GM12865 (cell line): ENCODE measurements around the gene PRKN.

Source experiments
- DNase-seq: peaks from one replicate; pipeline ENCODE4 v3.0.0; 2010; ENCODE audit warnings: low read depth
- H3K4me3 ChIP-seq: 2 replicates; pipeline ENCODE4 v1.5.1; 2011; ENCODE audit warnings: mild to moderate bottlenecking, low read depth, low read length, control low read depth
- TF ChIP-seq, protein P1 (sequence below): IDR thresholded peaks from 2 replicates; pipeline ENCODE4 v1.5.1; 2011; ENCODE audit warnings: low read length, control low read depth, low read depth, inconsistent platforms; ENCODE audit not compliant: insufficient read depth; ENCODE audit errors: missing control alignments

PRKN gene

DNA sequence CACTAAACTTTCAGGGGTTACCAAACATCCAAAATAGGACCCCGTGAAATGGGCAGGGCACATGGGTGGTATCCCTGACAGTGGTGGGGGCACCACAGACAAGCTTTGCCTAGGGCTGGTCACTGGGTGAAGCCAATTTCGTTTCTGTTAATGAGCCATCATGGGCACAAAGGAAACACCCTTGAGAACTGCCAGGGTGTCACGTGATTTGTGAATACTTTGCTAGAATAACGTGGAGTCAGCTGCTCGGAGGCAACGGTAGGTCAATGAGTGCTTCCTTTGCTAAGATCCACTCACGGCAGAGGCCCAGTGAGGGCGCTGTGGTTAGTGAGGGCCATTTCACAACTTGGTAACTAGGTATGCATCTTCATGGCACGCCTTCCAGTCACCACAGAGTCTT lies 1366.0 kb downstream of the PRKN start:
- TF ChIP-seq, protein P1, sequence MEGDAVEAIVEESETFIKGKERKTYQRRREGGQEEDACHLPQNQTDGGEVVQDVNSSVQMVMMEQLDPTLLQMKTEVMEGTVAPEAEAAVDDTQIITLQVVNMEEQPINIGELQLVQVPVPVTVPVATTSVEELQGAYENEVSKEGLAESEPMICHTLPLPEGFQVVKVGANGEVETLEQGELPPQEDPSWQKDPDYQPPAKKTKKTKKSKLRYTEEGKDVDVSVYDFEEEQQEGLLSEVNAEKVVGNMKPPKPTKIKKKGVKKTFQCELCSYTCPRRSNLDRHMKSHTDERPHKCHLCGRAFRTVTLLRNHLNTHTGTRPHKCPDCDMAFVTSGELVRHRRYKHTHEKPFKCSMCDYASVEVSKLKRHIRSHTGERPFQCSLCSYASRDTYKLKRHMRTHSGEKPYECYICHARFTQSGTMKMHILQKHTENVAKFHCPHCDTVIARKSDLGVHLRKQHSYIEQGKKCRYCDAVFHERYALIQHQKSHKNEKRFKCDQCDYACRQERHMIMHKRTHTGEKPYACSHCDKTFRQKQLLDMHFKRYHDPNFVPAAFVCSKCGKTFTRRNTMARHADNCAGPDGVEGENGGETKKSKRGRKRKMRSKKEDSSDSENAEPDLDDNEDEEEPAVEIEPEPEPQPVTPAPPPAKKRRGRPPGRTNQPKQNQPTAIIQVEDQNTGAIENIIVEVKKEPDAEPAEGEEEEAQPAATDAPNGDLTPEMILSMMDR = no peak
- no peak for DNase-seq
- no peak overlapping the region for H3K4me3 ChIP-seq

DNA sequence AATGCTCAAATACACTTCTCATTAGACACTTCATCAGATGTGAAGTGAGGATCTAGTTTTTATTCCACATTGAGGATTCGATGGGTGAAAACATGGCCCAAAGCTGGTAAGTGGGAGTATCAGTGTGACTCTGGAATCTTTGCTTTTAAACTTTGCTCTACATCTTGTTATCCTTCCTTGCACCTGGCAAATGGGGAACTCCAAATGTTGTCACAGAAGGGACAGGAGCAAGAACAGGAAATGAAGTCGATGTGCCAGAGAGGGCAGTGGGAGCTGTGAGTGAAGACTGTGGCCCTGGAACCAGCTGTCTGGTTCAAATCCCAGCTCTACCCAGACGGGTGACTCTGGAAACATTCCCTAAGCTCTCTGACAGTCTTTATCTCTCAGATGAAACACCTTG lies 1367.0 kb downstream of the PRKN start:
- no peak for DNase-seq
- TF ChIP-seq, protein P1 = no peak
- no peak overlapping the region for H3K4me3 ChIP-seq

DNA sequence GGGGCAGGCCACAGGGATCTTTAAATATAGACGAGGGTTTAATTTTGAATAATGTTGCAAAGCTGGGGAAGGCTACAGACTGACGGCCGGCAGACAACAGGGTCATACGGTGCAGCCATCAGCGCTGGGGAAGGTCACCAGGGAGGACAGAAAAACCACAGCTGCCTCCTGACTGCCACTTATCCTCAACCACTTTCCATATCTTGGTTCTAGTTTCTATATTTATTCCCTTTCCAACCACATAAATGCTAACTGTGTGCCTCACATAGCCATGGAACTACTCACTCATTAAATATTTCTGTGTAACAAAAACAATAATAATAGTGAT lies 1368.0 kb downstream of the PRKN start:
- TF ChIP-seq, protein P1 = no peak
- no peak for DNase-seq

DNA sequence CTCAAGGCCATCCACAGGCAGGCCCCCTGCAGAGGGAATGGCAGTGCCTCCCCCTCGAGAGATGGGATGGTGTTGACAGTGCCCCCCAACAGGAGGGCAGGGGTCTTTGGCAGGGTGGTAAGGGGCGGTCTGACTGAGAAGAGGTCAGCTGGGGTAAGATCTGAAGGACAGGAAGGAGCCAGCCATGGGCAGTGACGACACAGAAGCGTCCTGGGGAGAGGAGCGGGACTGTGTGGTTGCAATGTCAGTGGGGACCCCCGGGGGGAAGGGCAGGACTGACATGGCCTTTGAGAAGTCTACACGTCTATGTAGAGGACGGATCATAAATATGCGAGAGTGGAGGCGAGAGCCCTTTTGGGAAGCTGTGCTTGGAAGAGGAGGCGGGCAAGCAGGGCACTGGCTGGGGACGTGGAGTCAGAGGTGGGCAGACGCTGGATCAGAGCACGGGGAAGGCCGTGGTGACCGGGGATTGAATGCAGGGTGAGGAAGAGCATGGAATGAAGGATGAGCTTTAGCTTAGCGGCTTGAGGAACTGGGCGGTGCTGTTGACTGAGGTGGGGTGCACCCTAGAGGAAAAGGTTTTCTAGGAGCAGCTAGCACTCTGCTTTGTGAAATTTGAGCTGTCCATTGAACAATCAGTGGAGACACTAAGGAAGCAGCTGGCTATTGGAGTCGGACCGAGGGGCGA lies 1371.3 kb downstream of the PRKN start:
- H3K4me3 ChIP-seq = no peak overlapping the region
- no peak for DNase-seq
- TF ChIP-seq, protein P1 = no peak

More for the DNA sequence above, 1368.0 kb downstream of the PRKN start:
- no peak overlapping the region for H3K4me3 ChIP-seq

DNA sequence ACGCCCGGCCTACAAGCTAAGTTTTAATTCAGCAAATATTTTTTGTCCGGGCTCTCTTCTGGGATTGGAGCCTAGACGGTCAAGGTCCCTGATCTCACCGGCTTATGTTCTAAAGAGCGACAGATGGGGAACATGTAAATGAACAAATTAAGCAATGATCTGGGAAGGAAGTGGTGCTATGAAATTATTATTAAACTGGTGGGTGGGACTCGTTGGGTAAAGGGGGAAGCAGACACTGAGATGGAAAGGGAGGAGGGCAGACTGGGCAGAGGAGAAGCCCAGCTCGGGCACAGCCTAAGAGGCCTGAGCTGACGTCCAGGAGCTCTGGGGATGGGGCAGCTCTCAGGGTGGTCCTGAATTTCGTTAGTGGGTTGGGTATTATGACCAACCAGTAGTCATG lies 1371.9 kb downstream of the PRKN start:
- no peak for DNase-seq
- H3K4me3 ChIP-seq = no peak overlapping the region
- TF ChIP-seq, protein P1 = no peak

DNA sequence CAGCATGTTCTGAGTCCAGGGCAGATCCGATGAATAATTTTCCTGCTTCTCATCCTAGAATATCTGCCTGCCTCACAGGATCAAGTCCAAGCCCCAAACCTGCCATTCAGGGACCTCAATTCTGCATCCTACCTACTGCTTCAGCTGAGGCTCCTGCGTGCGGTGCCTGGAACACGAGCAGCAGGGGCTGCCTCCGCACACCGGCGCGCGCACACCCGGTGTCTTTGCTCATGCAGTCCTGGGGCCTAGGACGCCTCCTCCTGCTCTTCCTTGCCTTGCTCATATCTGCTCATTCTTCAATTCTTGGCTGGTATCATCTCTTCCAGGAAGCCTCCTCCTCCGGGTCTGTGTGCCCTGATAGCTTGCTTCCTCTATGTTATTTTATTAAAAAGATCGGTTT lies 1372.6 kb downstream of the PRKN start:
- no peak for DNase-seq
- TF ChIP-seq, protein P1 = no peak
- no peak overlapping the region for H3K4me3 ChIP-seq

DNA sequence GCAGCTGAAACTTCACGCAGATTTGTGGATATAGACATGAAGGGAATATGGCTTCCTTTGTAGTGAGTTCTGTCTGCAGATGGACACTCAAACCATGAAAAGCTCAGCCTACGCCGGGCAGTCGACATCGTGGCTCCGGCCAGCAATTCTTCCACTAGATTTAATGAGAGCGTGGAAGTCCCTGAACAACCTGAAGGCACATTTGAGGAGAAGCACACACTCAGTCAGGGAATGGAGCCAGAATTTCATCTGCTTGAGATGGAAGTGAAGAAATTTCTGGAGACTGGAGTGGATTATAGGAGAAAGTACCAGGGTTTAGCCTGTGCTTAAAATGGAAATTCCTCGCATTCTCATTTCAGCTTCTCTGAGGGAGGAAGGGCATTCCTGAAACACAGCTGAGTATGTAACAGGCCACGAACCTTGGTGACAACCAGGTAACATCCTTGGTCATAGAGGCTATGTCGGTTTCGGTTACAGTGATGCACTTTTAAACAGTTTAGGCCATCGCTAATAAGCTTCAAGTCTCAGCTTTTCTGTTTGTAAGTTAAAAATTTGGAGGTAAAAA lies 1373.2 kb downstream of the PRKN start:
- DNase-seq = no peak
- TF ChIP-seq, protein P1 = no peak
- H3K4me3 ChIP-seq = no peak overlapping the region
